SH-SY5Y (cell line): ENCODE results near the gene ID2.

Source experiments
- GATA2 ChIP-seq: IDR thresholded peaks from 2 replicates; pipeline ENCODE4 v1.6.1; 2011; ENCODE audit warnings: mild to moderate bottlenecking, low read depth, low read length
- GATA3 ChIP-seq: IDR thresholded peaks from 2 replicates; pipeline ENCODE4 v1.6.1; 2011; ENCODE audit warnings: low read depth, mild to moderate bottlenecking, low read length, moderate library complexity

DNA sequence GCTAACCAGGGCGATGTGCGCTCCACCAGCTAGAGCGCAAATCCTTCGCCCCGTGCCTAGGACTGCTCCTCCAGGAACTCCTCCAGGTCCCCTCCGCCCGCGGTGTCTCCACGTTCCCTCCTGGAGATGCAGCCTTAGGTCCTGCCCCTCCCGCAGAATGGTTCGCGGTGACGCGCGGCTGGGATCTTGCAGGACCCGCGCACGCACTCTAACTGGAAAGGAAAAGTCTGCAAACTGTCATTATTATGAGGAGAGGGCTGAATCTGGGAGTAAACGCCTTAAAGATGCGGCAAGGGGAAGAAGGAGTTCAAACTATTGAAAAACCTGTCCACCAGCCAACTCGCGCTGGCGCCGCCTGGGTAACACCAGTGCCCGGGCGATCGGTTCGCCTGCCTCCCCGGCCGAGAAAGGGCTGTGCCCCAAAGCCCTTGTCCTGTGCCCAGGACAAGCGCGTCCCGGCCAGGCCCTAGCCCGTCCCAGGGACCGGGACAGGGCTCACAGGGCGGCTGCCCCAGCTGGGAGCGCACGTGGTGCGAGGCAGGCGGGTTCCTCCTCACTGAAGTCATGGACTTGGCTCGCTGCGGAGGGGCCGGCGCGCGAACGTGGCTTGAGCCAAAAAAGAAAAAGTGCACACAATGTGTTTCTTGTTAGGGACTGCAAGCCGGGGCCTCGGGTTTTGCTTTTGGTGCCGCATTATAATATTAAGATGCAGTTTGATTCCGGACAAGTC lies 5.5 kb upstream of the ID2 start:
- TF ChIP-seq GATA2 = no peak
- no peak for TF ChIP-seq GATA3
